PC-9 (cell line): ENCODE data around the gene C5. TPM values are rescaled to one million over a fixed set of nuclear protein-coding genes. Genes with fewer than 3 reads are reported as not detected.

Experiments
- BruUV-seq: library from RNA; stranded (reverse); fragments of 400-500 nt; replicated peaks from 2 replicates; lab custom pipeline; 2021; lab: Mats Ljungman, UMichigan
- CTCF ChIA-PET: fragments of 300-600 bp; sonication (Branson Sonifier 250); formaldehyde crosslinking; loops from one replicate; lab custom pipeline; 2022; ENCODE audit warnings: antibody characterized with exemption; lab: Charles Lee
- POLR2A ChIA-PET: fragments of 300-600 bp; sonication (Branson Sonifier 250); formaldehyde crosslinking; loops from one replicate; lab custom pipeline; 2022; ENCODE audit warnings: antibody characterized with exemption; ENCODE audit not compliant: unreplicated experiment; lab: Charles Lee
- DNase-seq, 2 experiments: peaks; one replicate each; pipeline versions ENCODE4 v3.0.0 to v3.0.0-alpha.2; 2015 to 2022; ENCODE audit warnings: mixed read lengths in 1 of 2
- H2AFZ ChIP-seq: fragments of 200-600 bp; sonication (generic); 2 replicates; pipeline ENCODE4 v1.8.1; 2017; ENCODE audit warnings: antibody characterized with exemption
- H3F3A ChIP-seq: fragments of 200-600 bp; sonication (generic); 2 replicates; pipeline ENCODE4 v1.8.1; 2017; ENCODE audit warnings: antibody characterized with exemption, mild to moderate bottlenecking, low read depth; ENCODE audit not compliant: insufficient read depth
- H3K27ac ChIP-seq: fragments of 200-600 bp; sonication (generic); 2 replicates; pipeline ENCODE4 v1.6.1; 2016; ENCODE audit warnings: mixed run types
- H3K27me3 ChIP-seq: fragments of 200-600 bp; sonication (generic); 2 replicates; pipeline ENCODE4 v1.6.1; 2016; ENCODE audit warnings: low read depth, mixed run types; ENCODE audit not compliant: insufficient read depth
- H3K36me3 ChIP-seq: fragments of 200-600 bp; sonication (generic); 2 replicates; pipeline ENCODE4 v1.6.1; 2016; ENCODE audit warnings: low read depth, mixed run types
- H3K4me1 ChIP-seq: fragments of 200-600 bp; sonication (generic); replicated peaks from 2 replicates; pipeline ENCODE4 v1.6.1; 2016; ENCODE audit warnings: mixed run types; ENCODE audit not compliant: insufficient read depth
- H3K4me2 ChIP-seq: fragments of 200-600 bp; sonication (generic); 2 replicates; pipeline ENCODE4 v1.6.1; 2017; ENCODE audit warnings: mixed run types
- H3K4me3 ChIP-seq: fragments of 200-600 bp; sonication (generic); 2 replicates; pipeline ENCODE4 v1.6.1; 2016; ENCODE audit warnings: mixed run types
- H3K79me2 ChIP-seq: fragments of 200-600 bp; sonication (generic); 2 replicates; pipeline ENCODE4 v1.6.1; 2017; ENCODE audit warnings: low read depth, mixed run types
- H3K9me2 ChIP-seq: fragments of 200-600 bp; sonication (generic); 2 replicates; pipeline ENCODE4 v1.8.1; 2017; ENCODE audit warnings: mild to moderate bottlenecking; ENCODE audit not compliant: insufficient read depth
- H3K9me3 ChIP-seq: fragments of 200-600 bp; sonication (generic); 2 replicates; pipeline ENCODE4 v1.8.1; 2016; ENCODE audit warnings: low read depth; ENCODE audit not compliant: insufficient read depth
- H4K20me1 ChIP-seq: fragments of 200-600 bp; sonication (generic); 2 replicates; pipeline ENCODE4 v1.8.1; 2017; ENCODE audit not compliant: insufficient read depth
- CTCF ChIP-seq: fragments of 200-600 bp; sonication (generic); conservative IDR thresholded peaks from 2 replicates; pipeline ENCODE4 v1.6.1; 2017; ENCODE audit warnings: mixed run types, antibody characterized with exemption, mild to moderate bottlenecking, moderate library complexity
- EZH2 ChIP-seq: fragments of 200-600 bp; sonication (generic); IDR thresholded peaks from 2 replicates; pipeline ENCODE4 v1.8.0; 2017; ENCODE audit warnings: antibody characterized with exemption, low read depth
- intact Hi-C: fragments of 100-400 bp; cut with micrococcal nuclease; formaldehyde crosslinking; loops from one replicate; pipeline ENCODE4 v1.10.0; 2022; ENCODE audit not compliant: unreplicated experiment
- total RNA-seq: library from RNA; stranded (reverse); gene quantifications from 2 replicates; pipeline ENCODE4 v1.2.3, GENCODE V29; 2021

C5 gene
- total RNA-seq, 1 experiment from 2014 or later, result 11.5 TPM

- H3K36me3 ChIP-seq, result no peaks in the 10 kb centered on the region
- H3K27me3 ChIP-seq, result no peaks in the 10 kb centered on the region
- no peak overlapping the region for H3K27ac ChIP-seq
- H3K9me2 ChIP-seq, result no peaks in the 10 kb centered on the region
- no peak overlapping the region for H3K4me3 ChIP-seq
- H3K9me3 ChIP-seq, result no peaks in the 10 kb centered on the region
- no peaks in the 10 kb centered on the region for H4K20me1 ChIP-seq
- no TSS peak for BruUV-seq
- intact Hi-C loops, result no loop called here
- no peak for DNase-seq
- no peaks in the 10 kb centered on the region for H3K4me1 ChIP-seq
- no peaks in the 10 kb centered on the region for H3K79me2 ChIP-seq
- no peak overlapping the region for H3K4me2 ChIP-seq
- POLR2A ChIA-PET, result no interaction called here
- no peak overlapping the region for H2AFZ ChIP-seq
- H3F3A ChIP-seq, result no peaks in the 10 kb centered on the region
- TF ChIP-seq CTCF (no peak), EZH2 (no peak)
- CTCF ChIA-PET, result no interaction called here
Measured at GRCh38 chr9:120999317-120999716, 50.8 kb downstream of the C5 start.

GRCh38 chr9:120998111-120998510, 52.0 kb downstream of the C5 start:
- Histone ChIP-seq H3K9me2 (no peaks in the 10 kb centered on the region), H4K20me1 (no peaks in the 10 kb centered on the region), H3K4me2 (no peak overlapping the region), H3F3A (no peaks in the 10 kb centered on the region), H3K4me1 (no peaks in the 10 kb centered on the region), H3K27me3 (no peaks in the 10 kb centered on the region), H2AFZ (no peak overlapping the region), H3K36me3 (no peaks in the 10 kb centered on the region), H3K79me2 (no peaks in the 10 kb centered on the region), H3K4me3 (no peak overlapping the region), H3K9me3 (no peaks in the 10 kb centered on the region), H3K27ac (no peak overlapping the region)
- DNase-seq, result no peak
- no TSS peak for BruUV-seq
- ChIA-PET CTCF (no interaction called here), POLR2A (no interaction called here)
- intact Hi-C loops, result no loop called here
- TF ChIP-seq CTCF (no peak), EZH2 (no peak)

GRCh38 chr9:120997502-120997901, 52.6 kb downstream of the C5 start:
- Histone ChIP-seq H3K4me1 (no peaks in the 10 kb centered on the region), H3K9me2 (no peaks in the 10 kb centered on the region), H3K27me3 (no peaks in the 10 kb centered on the region), H3K36me3 (no peaks in the 10 kb centered on the region), H4K20me1 (no peaks in the 10 kb centered on the region), H3K27ac (no peak overlapping the region), H3K9me3 (no peaks in the 10 kb centered on the region), H3K4me3 (no peak overlapping the region), H3F3A (no peaks in the 10 kb centered on the region), H3K4me2 (no peak overlapping the region), H3K79me2 (no peaks in the 10 kb centered on the region), H2AFZ (no peak overlapping the region)
- POLR2A ChIA-PET, result no interaction called here
- no peak for DNase-seq
- BruUV-seq, result no TSS peak
- intact Hi-C loops, result no loop called here
- TF ChIP-seq EZH2, result no peak
- TF ChIP-seq CTCF, result no peak
- CTCF ChIA-PET, result no interaction called here
